GM12878 (cell line): ENCODE data around the gene ART1. TPM values are rescaled to one million over a fixed set of nuclear protein-coding genes. Genes with fewer than 3 reads are reported as not detected.

Experiments used
- ATAC-seq: fragments of 200-7000 bp; cut with Tn5 transposase; 3 replicates; pipeline ENCODE4 v1.9.1; 2020; ENCODE audit warnings: mild to moderate bottlenecking, moderate library complexity
- BruUV-seq: library from RNA; stranded (reverse); fragments of 400-500 nt; replicated peaks from 2 replicates; lab custom pipeline; 2021; lab: Mats Ljungman, UMichigan
- CTCF ChIA-PET: fragments of 300-600 bp; sonication (Branson Sonifier 250); formaldehyde crosslinking; extraction: SDS; loops from one replicate; lab custom pipeline; 2021; ENCODE audit warnings: inconsistent platforms; lab: Yijun Ruan, JAX
- POLR2A ChIA-PET: fragments of 350-600 bp; formaldehyde crosslinking; extraction: SDS; loops from one replicate; lab custom pipeline; 2021; ENCODE audit warnings: inconsistent platforms; lab: Charles Lee
- RAD21 ChIA-PET: fragments of 300-600 bp; sonication (Branson Sonifier 250); formaldehyde crosslinking; loops from one replicate; lab custom pipeline; 2023; ENCODE audit warnings: antibody characterized with exemption; ENCODE audit not compliant: unreplicated experiment; lab: Charles Lee
- SMC1A ChIA-PET: fragments of 300-600 bp; sonication (Branson Sonifier 250); formaldehyde crosslinking; loops from one replicate; lab custom pipeline; 2023; ENCODE audit not compliant: unreplicated experiment, uncharacterized antibody; lab: Charles Lee
- DNase-seq: peaks from one replicate; pipeline ENCODE4 v3.0.0-alpha.2; 2011; ENCODE audit warnings: low read depth, low spot score
- FAIRE-seq: peaks from 3 replicates; lab custom pipeline; 2011; peaks lifted over from hg19 to GRCh38; lab: Jason Lieb, UNC
- H2AFZ ChIP-seq: 2 replicates; pipeline ENCODE4 v1.6.0; 2011; ENCODE audit warnings: low read depth, low read length, control low read depth; ENCODE audit not compliant: control insufficient read depth
- H3K27ac ChIP-seq: 2 replicates; pipeline ENCODE4 v1.5.1; 2011; ENCODE audit warnings: control low read depth; ENCODE audit not compliant: control insufficient read depth, insufficient read depth
- H3K27me3 ChIP-seq, 2 experiments: replicated peaks in 1 of 2; 2 replicates each; pipeline versions ENCODE4 v1.6.0 to v1.6.1; 2011; ENCODE audit warnings: low read length in 1 of 2; ENCODE audit not compliant: control insufficient read depth in 2 of 2, insufficient read depth in 2 of 2
- H3K36me3 ChIP-seq, 2 experiments: 2 replicates each; pipeline ENCODE4 v1.5.1; 2011; ENCODE audit warnings: low read length in 1 of 2; ENCODE audit not compliant: control insufficient read depth in 2 of 2, insufficient read depth in 2 of 2
- H3K4me1 ChIP-seq: 2 replicates; pipeline ENCODE4 v1.6.1; 2011; ENCODE audit warnings: mild to moderate bottlenecking, low read length, moderate library complexity, mixed read lengths; ENCODE audit not compliant: control insufficient read depth, insufficient read depth
- H3K4me2 ChIP-seq: 2 replicates; pipeline ENCODE4 v1.6.0; 2011; ENCODE audit warnings: control low read depth; ENCODE audit not compliant: control insufficient read depth, insufficient read depth
- H3K4me3 ChIP-seq: fragments of 200-600 bp; sonication (generic); 2 replicates; pipeline ENCODE4 v1.5.1; 2016
- H3K79me2 ChIP-seq: 2 replicates; pipeline ENCODE4 v1.6.0; 2011; ENCODE audit warnings: low read length; ENCODE audit not compliant: control insufficient read depth, insufficient read depth
- H3K9ac ChIP-seq: 2 replicates; pipeline ENCODE4 v1.8.0; 2011; ENCODE audit warnings: low read length, control low read depth, mixed read lengths; ENCODE audit not compliant: control insufficient read depth, insufficient read depth
- H3K9me3 ChIP-seq: replicated peaks from 3 replicates; pipeline ENCODE4 v1.5.1; 2011; ENCODE audit warnings: mild to moderate bottlenecking, low read length; ENCODE audit not compliant: control insufficient read depth, insufficient read depth
- H4K20me1 ChIP-seq: 2 replicates; pipeline ENCODE4 v1.6.0; 2011; ENCODE audit not compliant: control insufficient read depth, insufficient read depth
- EZH2 ChIP-seq: IDR thresholded peaks from 2 replicates; pipeline ENCODE4 v1.6.1; 2012; ENCODE audit warnings: low read depth, mild to moderate bottlenecking, control low read depth, inconsistent platforms, low read length, borderline replicate concordance; ENCODE audit not compliant: control insufficient read depth
- GABPA ChIP-seq: IDR thresholded peaks from 2 replicates; pipeline ENCODE4 v1.6.1; 2014; ENCODE audit warnings: antibody characterized with exemption, low read depth, mild to moderate bottlenecking, inconsistent platforms
- JUNB ChIP-seq: IDR thresholded peaks from 2 replicates; pipeline ENCODE4 v1.6.1; 2016; ENCODE audit warnings: antibody characterized with exemption, mild to moderate bottlenecking
- MYB ChIP-seq: fragments of 150-350 bp; IDR thresholded peaks from 2 replicates; pipeline ENCODE4 v1.6.1; 2014; ENCODE audit warnings: mild to moderate bottlenecking, low read depth, low read length, borderline replicate concordance
- NR2C1 ChIP-seq: fragments of 450-650 bp; IDR thresholded peaks from 2 replicates; pipeline ENCODE4 v1.6.1; 2017; ENCODE audit warnings: antibody characterized with exemption, mild to moderate bottlenecking, moderate library complexity
- RAD21 ChIP-seq: IDR thresholded peaks from 2 replicates; pipeline ENCODE4 v1.6.1; 2011; ENCODE audit warnings: mild to moderate bottlenecking, low read depth, low read length, moderate library complexity; ENCODE audit not compliant: insufficient read depth
- RB1 ChIP-seq: fragments of 450-650 bp; formaldehyde crosslinking; IDR thresholded peaks from 2 replicates; pipeline ENCODE4 v1.6.1; 2017; ENCODE audit warnings: mild to moderate bottlenecking, borderline replicate concordance
- RELA ChIP-seq: fragments of 450-650 bp; IDR thresholded peaks from 2 replicates; pipeline ENCODE4 v1.8.0; 2014; ENCODE audit warnings: borderline replicate concordance; ENCODE audit not compliant: partially characterized antibody
- SUZ12 ChIP-seq: fragments of 200-600 bp; sonication (generic); IDR thresholded peaks from one replicate; pipeline ENCODE4 v1.6.1; 2018; ENCODE audit warnings: antibody characterized with exemption, mild to moderate bottlenecking; ENCODE audit not compliant: unreplicated experiment
- YY1 ChIP-seq: IDR thresholded peaks from 2 replicates; pipeline ENCODE4 v1.6.1; 2011; ENCODE audit warnings: low read depth, mild to moderate bottlenecking, low read length
- WGBS: methylation state at CpG from one replicate; pipeline ENCODE4 v1.1.6; 2016; ENCODE audit warnings: low lambda C conversion rate; ENCODE audit not compliant: insufficient replicate concordance, insufficient coverage; ENCODE audit errors: missing lambda C conversion rate; 5-methylcytosine and 5-hydroxymethylcytosine counted together
- in situ Hi-C: fragments of 300-500 bp; cut with MboI; formaldehyde crosslinking; loops from 9 replicates; pipeline ENCODE4 v1.14.3; 2018; ENCODE audit warnings: mixed read lengths
- intact Hi-C: fragments of 100-400 bp; cut with micrococcal nuclease; formaldehyde crosslinking; loops from one replicate; pipeline ENCODE4 v1.14.2; 2022; ENCODE audit not compliant: unreplicated experiment
- polyA plus RNA-seq, 11 experiments: library from polyadenylated mRNA; depleted of rRNA in 4 of 11; unstranded in 6 of 11; stranded (reverse) in 5 of 11; fragments of >200 nt; fragmentation: Nextera tagmentation in 4 of 11; fragmentation: Illumina TruSeq in 1 of 11; extraction: Ambion mirVana in 4 of 11; extraction: Trizol in 1 of 11; gene quantifications; 1 replicate in 1 of 11; 2 replicates in 10 of 11; pipeline versions ENCODE4 v1.2.1 to v1.2.3, GENCODE V29; 2011 to 2016; ENCODE audit warnings: inconsistent platforms in 2 of 11, missing spikeins in 2 of 11, low read depth in 1 of 11
- total RNA-seq, 4 experiments: library from RNA; depleted of rRNA in 3 of 4; stranded (reverse); fragments of >200 nt in 3 of 4; fragmentation: Illumina TruSeq in 1 of 4; extraction: Trizol in 1 of 4; gene quantifications; 2 replicates each; pipeline versions ENCODE4 v1.2.1 to v1.2.3, GENCODE V29; 2013 to 2021
- TF ChIP-seq, protein P1 (sequence below): IDR thresholded peaks from 2 replicates; pipeline ENCODE4 v1.6.1; 2012; ENCODE audit warnings: mild to moderate bottlenecking, low read depth, low read length
- TF ChIP-seq, protein P2 (sequence below): IDR thresholded peaks from 2 replicates; pipeline ENCODE4 v1.6.1; 2011; ENCODE audit warnings: borderline replicate concordance, low read depth, mild to moderate bottlenecking, moderate library complexity, low read length; ENCODE audit not compliant: insufficient read depth, poor library complexity, severe bottlenecking
- TF ChIP-seq, protein P3 (sequence below): fragments of 450-650 bp; IDR thresholded peaks from 2 replicates; pipeline ENCODE4 v1.6.1; 2016; ENCODE audit warnings: mild to moderate bottlenecking, moderate library complexity, borderline replicate concordance
- TF ChIP-seq, protein P4 (sequence below): fragments of 450-650 bp; IDR thresholded peaks from 2 replicates; pipeline ENCODE4 v1.6.1; 2016; ENCODE audit warnings: mild to moderate bottlenecking

The ART1 gene
- total and polyA plus RNA-seq, 10 of the 15 experiments (the other 5 are each of a cell fraction or from before 2014, with no cell fraction given): not detected

DNA sequence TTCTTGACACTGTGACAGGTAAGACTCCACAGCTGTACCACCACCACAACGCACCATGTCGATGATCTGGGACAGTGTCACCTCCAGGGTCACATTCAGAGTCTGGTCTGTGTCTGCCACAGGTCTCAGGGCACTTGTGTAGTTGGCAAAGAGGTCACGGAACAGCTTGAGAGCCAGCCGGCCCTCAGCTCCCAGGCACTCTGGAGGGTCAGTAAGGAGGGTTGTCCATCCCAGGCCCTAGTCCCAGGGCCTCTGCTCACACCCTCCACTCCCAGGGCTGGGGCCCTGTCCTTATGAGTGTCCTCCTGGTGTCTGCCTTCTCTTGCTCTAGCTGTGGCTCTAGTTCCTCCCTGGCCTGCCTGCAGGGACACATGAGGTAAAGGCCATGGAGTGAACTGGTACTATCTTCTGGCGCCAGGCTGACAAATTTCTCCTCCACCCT is 24.8 kb downstream of the ART1 start:
- POLR2A ChIA-PET: no interaction called here
- peaks cover 9 to 18% of the 10 kb centered on the region in 2 experiments for H3K36me3 ChIP-seq
- H3K4me1 ChIP-seq: no peaks in the 10 kb centered on the region
- TF ChIP-seq MYB: no peak
- no peak for TF ChIP-seq GABPA
- TF ChIP-seq SUZ12: no peak
- TF ChIP-seq, protein P1, sequence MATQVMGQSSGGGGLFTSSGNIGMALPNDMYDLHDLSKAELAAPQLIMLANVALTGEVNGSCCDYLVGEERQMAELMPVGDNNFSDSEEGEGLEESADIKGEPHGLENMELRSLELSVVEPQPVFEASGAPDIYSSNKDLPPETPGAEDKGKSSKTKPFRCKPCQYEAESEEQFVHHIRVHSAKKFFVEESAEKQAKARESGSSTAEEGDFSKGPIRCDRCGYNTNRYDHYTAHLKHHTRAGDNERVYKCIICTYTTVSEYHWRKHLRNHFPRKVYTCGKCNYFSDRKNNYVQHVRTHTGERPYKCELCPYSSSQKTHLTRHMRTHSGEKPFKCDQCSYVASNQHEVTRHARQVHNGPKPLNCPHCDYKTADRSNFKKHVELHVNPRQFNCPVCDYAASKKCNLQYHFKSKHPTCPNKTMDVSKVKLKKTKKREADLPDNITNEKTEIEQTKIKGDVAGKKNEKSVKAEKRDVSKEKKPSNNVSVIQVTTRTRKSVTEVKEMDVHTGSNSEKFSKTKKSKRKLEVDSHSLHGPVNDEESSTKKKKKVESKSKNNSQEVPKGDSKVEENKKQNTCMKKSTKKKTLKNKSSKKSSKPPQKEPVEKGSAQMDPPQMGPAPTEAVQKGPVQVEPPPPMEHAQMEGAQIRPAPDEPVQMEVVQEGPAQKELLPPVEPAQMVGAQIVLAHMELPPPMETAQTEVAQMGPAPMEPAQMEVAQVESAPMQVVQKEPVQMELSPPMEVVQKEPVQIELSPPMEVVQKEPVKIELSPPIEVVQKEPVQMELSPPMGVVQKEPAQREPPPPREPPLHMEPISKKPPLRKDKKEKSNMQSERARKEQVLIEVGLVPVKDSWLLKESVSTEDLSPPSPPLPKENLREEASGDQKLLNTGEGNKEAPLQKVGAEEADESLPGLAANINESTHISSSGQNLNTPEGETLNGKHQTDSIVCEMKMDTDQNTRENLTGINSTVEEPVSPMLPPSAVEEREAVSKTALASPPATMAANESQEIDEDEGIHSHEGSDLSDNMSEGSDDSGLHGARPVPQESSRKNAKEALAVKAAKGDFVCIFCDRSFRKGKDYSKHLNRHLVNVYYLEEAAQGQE: no peak
- no peak for TF ChIP-seq RAD21
- no peak for TF ChIP-seq EZH2
- TF ChIP-seq YY1: no peak
- TF ChIP-seq RB1: no peak
- no peak for TF ChIP-seq JUNB
- TF ChIP-seq, protein P2, sequence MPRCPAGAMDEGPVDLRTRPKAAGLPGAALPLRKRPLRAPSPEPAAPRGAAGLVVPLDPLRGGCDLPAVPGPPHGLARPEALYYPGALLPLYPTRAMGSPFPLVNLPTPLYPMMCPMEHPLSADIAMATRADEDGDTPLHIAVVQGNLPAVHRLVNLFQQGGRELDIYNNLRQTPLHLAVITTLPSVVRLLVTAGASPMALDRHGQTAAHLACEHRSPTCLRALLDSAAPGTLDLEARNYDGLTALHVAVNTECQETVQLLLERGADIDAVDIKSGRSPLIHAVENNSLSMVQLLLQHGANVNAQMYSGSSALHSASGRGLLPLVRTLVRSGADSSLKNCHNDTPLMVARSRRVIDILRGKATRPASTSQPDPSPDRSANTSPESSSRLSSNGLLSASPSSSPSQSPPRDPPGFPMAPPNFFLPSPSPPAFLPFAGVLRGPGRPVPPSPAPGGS: no peak
- no peak for TF ChIP-seq RELA
- TF ChIP-seq, protein P3, sequence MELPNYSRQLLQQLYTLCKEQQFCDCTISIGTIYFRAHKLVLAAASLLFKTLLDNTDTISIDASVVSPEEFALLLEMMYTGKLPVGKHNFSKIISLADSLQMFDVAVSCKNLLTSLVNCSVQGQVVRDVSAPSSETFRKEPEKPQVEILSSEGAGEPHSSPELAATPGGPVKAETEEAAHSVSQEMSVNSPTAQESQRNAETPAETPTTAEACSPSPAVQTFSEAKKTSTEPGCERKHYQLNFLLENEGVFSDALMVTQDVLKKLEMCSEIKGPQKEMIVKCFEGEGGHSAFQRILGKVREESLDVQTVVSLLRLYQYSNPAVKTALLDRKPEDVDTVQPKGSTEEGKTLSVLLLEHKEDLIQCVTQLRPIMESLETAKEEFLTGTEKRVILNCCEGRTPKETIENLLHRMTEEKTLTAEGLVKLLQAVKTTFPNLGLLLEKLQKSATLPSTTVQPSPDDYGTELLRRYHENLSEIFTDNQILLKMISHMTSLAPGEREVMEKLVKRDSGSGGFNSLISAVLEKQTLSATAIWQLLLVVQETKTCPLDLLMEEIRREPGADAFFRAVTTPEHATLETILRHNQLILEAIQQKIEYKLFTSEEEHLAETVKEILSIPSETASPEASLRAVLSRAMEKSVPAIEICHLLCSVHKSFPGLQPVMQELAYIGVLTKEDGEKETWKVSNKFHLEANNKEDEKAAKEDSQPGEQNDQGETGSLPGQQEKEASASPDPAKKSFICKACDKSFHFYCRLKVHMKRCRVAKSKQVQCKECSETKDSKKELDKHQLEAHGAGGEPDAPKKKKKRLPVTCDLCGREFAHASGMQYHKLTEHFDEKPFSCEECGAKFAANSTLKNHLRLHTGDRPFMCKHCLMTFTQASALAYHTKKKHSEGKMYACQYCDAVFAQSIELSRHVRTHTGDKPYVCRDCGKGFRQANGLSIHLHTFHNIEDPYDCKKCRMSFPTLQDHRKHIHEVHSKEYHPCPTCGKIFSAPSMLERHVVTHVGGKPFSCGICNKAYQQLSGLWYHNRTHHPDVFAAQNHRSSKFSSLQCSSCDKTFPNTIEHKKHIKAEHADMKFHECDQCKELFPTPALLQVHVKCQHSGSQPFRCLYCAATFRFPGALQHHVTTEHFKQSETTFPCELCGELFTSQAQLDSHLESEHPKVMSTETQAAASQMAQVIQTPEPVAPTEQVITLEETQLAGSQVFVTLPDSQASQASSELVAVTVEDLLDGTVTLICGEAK: no peak
- TF ChIP-seq NR2C1: no peak
- TF ChIP-seq, protein P4, sequence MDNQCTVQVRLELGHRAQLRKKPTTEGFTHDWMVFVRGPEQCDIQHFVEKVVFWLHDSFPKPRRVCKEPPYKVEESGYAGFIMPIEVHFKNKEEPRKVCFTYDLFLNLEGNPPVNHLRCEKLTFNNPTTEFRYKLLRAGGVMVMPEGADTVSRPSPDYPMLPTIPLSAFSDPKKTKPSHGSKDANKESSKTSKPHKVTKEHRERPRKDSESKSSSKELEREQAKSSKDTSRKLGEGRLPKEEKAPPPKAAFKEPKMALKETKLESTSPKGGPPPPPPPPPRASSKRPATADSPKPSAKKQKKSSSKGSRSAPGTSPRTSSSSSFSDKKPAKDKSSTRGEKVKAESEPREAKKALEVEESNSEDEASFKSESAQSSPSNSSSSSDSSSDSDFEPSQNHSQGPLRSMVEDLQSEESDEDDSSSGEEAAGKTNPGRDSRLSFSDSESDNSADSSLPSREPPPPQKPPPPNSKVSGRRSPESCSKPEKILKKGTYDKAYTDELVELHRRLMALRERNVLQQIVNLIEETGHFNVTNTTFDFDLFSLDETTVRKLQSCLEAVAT: no peak

More for the DNA sequence above, 24.8 kb downstream of the ART1 start:
- H3K4me3 ChIP-seq: no peak overlapping the region
- intact Hi-C loops: no loop called here
- no peaks in the 10 kb centered on the region for H3K27me3 ChIP-seq
- no TSS peak for BruUV-seq
- RAD21 ChIA-PET: no interaction called here
- H3K4me2 ChIP-seq: no peak overlapping the region
- in situ Hi-C loops: no loop called here
- H3K9me3 ChIP-seq: no peaks in the 10 kb centered on the region
- SMC1A ChIA-PET: no interaction called here
- DNase-seq (no peak), ATAC-seq (peak; percentile 35; the same call in 2 of the 3 replicates), FAIRE-seq (no peak)
- H3K79me2 ChIP-seq: no peaks in the 10 kb centered on the region
- WGBS: 96% methylated on average over 5 of the region's 5 CpGs
- no peaks in the 10 kb centered on the region for H4K20me1 ChIP-seq
- no peak overlapping the region for H3K27ac ChIP-seq
- no peak overlapping the region for H3K9ac ChIP-seq
- CTCF ChIA-PET: no interaction called here
- H2AFZ ChIP-seq: no peak overlapping the region
